Vagina (tissue), 2 donors: ENCODE results near the gene ABCB8. TPM values are rescaled to one million over a fixed set of nuclear protein-coding genes. Genes with fewer than 3 reads are reported as not detected.
A peak's percentile ranks its signal among the peaks of the same experiment; 100 is the strongest.

Source experiments
- DNase-seq, 2 donors: peaks; one replicate each; pipeline ENCODE4 v3.0.0-alpha.2; 2017; ENCODE audit errors: extremely low spot score in 2 of 2
- H3K27ac ChIP-seq: fragments of 200-600 bp; sonication (generic); one replicate; pipeline ENCODE4 v1.5.1; 2019
- H3K27me3 ChIP-seq: fragments of 200-600 bp; sonication (generic); one replicate; pipeline ENCODE4 v1.5.1; 2019
- H3K36me3 ChIP-seq, 2 donors: fragments of 200-600 bp; sonication (generic); one replicate each; pipeline ENCODE4 v1.5.1; 2017 to 2019
- H3K4me1 ChIP-seq: fragments of 200-600 bp; sonication (generic); one replicate; pipeline ENCODE4 v1.5.1; 2019
- H3K4me3 ChIP-seq, 2 donors: fragments of 200-600 bp; sonication (generic); 1 replicate in 1 of 2; 2 replicates in 1 of 2; pipeline ENCODE4 v1.5.1; 2016 to 2019
- H3K9me3 ChIP-seq: fragments of 200-600 bp; sonication (generic); one replicate; pipeline ENCODE4 v1.5.1; 2019
- CTCF ChIP-seq, 3 experiments: fragments of 450-650 bp in 2 of 3; fragments of 200-600 bp in 1 of 3; sonication (generic) in 1 of 3; IDR thresholded peaks; one replicate each; pipeline ENCODE4 v1.5.1; 2017 to 2019; ENCODE audit warnings: antibody characterized with exemption in 3 of 3, mild to moderate bottlenecking in 2 of 3, moderate library complexity in 2 of 3
- POLR2A ChIP-seq, 2 donors: fragments of 450-650 bp; IDR thresholded peaks; one replicate each; pipeline ENCODE4 v1.6.1; 2017; ENCODE audit warnings: antibody characterized with exemption in 2 of 2, mild to moderate bottlenecking in 2 of 2, moderate library complexity in 2 of 2
- POLR2AphosphoS5 ChIP-seq, 2 donors: sonication (generic); formaldehyde crosslinking; IDR thresholded peaks; one replicate each; pipeline ENCODE4 v1.9.0; 2017; ENCODE audit warnings: antibody characterized with exemption in 2 of 2, mild to moderate bottlenecking in 2 of 2, low read depth in 1 of 2; ENCODE audit not compliant: insufficient read depth in 1 of 2
- intact Hi-C: fragments of 100-400 bp; cut with DNase I; formaldehyde crosslinking; loops from one replicate; pipeline ENCODE4 v1.15.1; 2023
- total RNA-seq: library from RNA; depleted of rRNA; stranded (reverse); fragments of >200 nt; gene quantifications from one replicate; pipeline ENCODE4 v1.2.3, GENCODE V29; 2016

ABCB8 gene
- total RNA-seq, 1 donor from 2014 or later, result 38.3 TPM

- Histone ChIP-seq H3K9me3 (no peaks in the 10 kb centered on the region), H3K4me3 (no peak overlapping the region), H3K36me3 (peaks cover 0 to 3% of the 10 kb centered on the region in 2 donors), H3K27ac (no peak overlapping the region), H3K4me1 (peaks cover 27% of the 10 kb centered on the region), H3K27me3 (no peaks in the 10 kb centered on the region)
- intact Hi-C loops, result no loop called here
- no peak for DNase-seq
- TF ChIP-seq POLR2A (IDR thresholded peaks at IDR 0.05) (no peak), POLR2AphosphoS5 (IDR thresholded peaks at IDR 0.05; ENCODE audit: insufficient read depth in 1 of 2, low read depth in 1 of 2) (peak in 1 of 2 donors; percentile 15)
These were observed 18.6 kb downstream of the ABCB8 start for GRCh38 chr7:151046603-151047573.

- H3K9me3 ChIP-seq, result no peaks in the 10 kb centered on the region
- no peaks in the 10 kb centered on the region for H3K36me3 ChIP-seq
- no peak for TF ChIP-seq POLR2A (IDR thresholded peaks at IDR 0.05)
- no peak for TF ChIP-seq POLR2AphosphoS5 (IDR thresholded peaks at IDR 0.05; ENCODE audit: insufficient read depth in 1 of 2, low read depth in 1 of 2)
- TF ChIP-seq CTCF (IDR thresholded peaks at IDR 0.05), result no peak
- no peak within 1 kb of the TSS for H3K4me3 ChIP-seq
- DNase-seq, result no peak
- H3K27ac ChIP-seq, result no peak within 1 kb of the TSS
- intact Hi-C loops, result no loop called here
- no peaks in the 10 kb centered on the region for H3K27me3 ChIP-seq
- peaks cover 27% of the 10 kb centered on the region for H3K4me1 ChIP-seq
These were observed 19.9 kb downstream of the ABCB8 start, which contains the start of gene ASIC3 for GRCh38 chr7:151047976-151048815. TSS of gene ASIC3 (plus strand) at chr7:151048531. CDS start at chr7:151048886, 355 bp downstream.

- Histone ChIP-seq H3K4me1 (peaks cover 27% of the 10 kb centered on the region), H3K4me3 (no peak overlapping the region), H3K27me3 (no peaks in the 10 kb centered on the region), H3K36me3 (no peaks in the 10 kb centered on the region), H3K27ac (no peak overlapping the region), H3K9me3 (no peaks in the 10 kb centered on the region)
- intact Hi-C loops, result no loop called here
- TF ChIP-seq CTCF (IDR thresholded peaks at IDR 0.05) (no peak), POLR2A (IDR thresholded peaks at IDR 0.05) (no peak), POLR2AphosphoS5 (IDR thresholded peaks at IDR 0.05; ENCODE audit: insufficient read depth in 1 of 2, low read depth in 1 of 2) (no peak)
- DNase-seq, result no peak
These were observed 20.7 kb downstream of the ABCB8 start for GRCh38 chr7:151048911-151049463.

GRCh38 chr7:151051108-151051507, 22.9 kb downstream of the ABCB8 start:
- DNase-seq, result no peak
- TF ChIP-seq POLR2AphosphoS5 (IDR thresholded peaks at IDR 0.05; ENCODE audit: insufficient read depth in 1 of 2, low read depth in 1 of 2) (no peak), POLR2A (IDR thresholded peaks at IDR 0.05) (no peak), CTCF (IDR thresholded peaks at IDR 0.05) (no peak)
- Histone ChIP-seq H3K9me3 (no peaks in the 10 kb centered on the region), H3K36me3 (no peaks in the 10 kb centered on the region), H3K4me1 (peaks cover 27% of the 10 kb centered on the region), H3K27ac (no peak overlapping the region), H3K27me3 (no peaks in the 10 kb centered on the region), H3K4me3 (peak overlapping the region in 1 of 2 donors; percentile 15)
- intact Hi-C loops, result loop anchor here (10.0 kb wide), 1 partner anchor 184 kb away; the partner anchor contains the start of gene CHPF2

- no peaks in the 10 kb centered on the region for H3K27me3 ChIP-seq
- TF ChIP-seq POLR2AphosphoS5 (IDR thresholded peaks at IDR 0.05; ENCODE audit: insufficient read depth in 1 of 2, low read depth in 1 of 2), result no peak
- no peak for TF ChIP-seq POLR2A (IDR thresholded peaks at IDR 0.05)
- no peak for TF ChIP-seq CTCF (IDR thresholded peaks at IDR 0.05)
- H3K27ac ChIP-seq, result no peak overlapping the region
- intact Hi-C loops, result loop anchor here (10.0 kb wide), 1 partner anchor 182 kb away; the partner anchor contains the start of gene CHPF2
- no peaks in the 10 kb centered on the region for H3K36me3 ChIP-seq
- no peaks in the 10 kb centered on the region for H3K9me3 ChIP-seq
- no peak overlapping the region for H3K4me3 ChIP-seq
- no peak for DNase-seq
- peaks cover 24% of the 10 kb centered on the region for H3K4me1 ChIP-seq
These were observed 24.8 kb downstream of the ABCB8 start for GRCh38 chr7:151053096-151053495.
